HTR-8/SVneo (cell line): Measurements from ENCODE around the gene SESN1.
"Not testable (repeated sequence)": the region's sequence is repeated elsewhere in the genome, so short reads cannot be mapped to it uniquely, and the experiment has no call there.

ENCODE experiments used
- DNase-seq: peaks from one replicate; pipeline ENCODE4 v3.0.0; 2011; ENCODE audit warnings: low spot score, mixed read lengths; ENCODE audit not compliant: insufficient read length
- FAIRE-seq: peaks from 2 replicates; lab custom pipeline; 2011; peaks lifted over from hg19 to GRCh38; lab: Jason Lieb, UNC

Gene SESN1

DNA sequence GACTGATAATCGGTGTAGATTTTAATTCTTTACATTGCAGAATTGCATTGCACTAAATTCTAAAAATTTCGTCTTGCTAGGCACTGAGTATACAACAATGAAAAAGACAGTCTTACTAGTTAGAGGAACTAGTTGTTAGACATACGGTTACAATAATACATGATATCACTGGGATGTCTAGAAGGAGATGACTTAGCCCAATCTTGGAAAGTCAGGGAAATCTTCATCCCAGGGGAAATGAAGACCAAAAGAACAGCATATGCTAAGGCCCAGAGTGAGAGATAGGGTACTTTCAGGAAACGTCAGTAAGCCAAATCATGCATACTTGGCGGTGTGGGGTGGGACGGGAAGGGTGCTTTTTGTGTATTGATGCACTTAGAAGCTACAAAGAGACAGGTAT is 1.6 kb upstream of the SESN1 start:
- FAIRE-seq: no peak
- DNase-seq: no peak

DNA sequence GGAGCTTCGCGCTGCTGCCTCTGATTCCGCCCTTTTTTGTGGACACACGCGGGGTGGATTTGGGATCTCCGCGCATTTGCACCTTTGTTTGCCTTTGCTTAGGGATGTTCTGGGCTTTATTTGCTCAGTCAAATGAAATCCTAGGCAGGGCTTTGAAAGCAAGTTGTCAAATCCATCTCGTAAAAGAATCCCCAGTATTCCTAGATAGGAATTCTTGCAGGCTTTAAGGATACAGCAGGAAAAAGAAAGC is 1.1 kb upstream of the SESN1 start:
- FAIRE-seq (no peak), DNase-seq (no peak)

DNA sequence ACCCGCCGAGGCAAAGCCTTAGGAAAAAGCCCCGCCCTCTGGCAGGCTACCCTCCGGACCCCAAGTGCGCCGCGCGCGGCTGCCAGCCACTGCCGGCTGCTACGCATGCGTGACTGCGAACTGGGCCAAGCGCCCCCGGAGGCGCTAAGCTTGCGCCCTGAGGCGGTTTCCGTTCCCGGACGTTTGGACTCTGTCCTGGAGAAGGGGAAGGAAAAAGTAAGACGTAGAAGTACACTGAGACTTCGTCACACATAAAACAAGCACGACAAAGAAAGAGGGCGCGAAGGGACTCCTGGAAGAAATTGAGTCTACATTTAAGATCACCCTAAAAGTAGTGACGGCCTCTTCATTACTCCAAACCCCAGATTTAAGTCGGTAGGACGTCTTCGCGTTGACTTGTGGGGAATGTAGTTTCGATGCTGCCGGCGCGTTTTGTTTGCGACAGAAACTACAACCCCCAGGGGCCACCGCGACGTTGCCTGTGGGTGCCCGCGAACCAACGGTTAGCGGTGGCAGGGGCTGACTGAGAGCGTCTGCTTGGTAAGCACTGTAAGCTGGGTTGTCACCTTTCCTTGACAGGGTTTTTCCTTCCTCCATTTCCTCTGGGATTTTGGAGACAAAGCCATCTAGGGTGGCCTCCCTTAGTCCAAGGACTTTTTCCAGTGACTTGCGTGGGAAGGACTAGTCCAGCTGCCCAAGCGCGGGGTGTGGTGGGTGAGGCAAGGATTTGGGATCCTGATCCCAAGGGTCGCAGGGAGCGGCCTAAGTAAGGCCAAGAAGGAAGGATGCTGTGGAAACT is 589 bp upstream of the SESN1 start, which contains the start of gene CEP57L1:
Gene CEP57L1, plus strand, starts transcription at position 472 of the 799 bp plus-strand sequence. CDS start 49,715 bp downstream, outside the sequence.
- DNase-seq (peak; percentile 92), FAIRE-seq (peak; percentile 72)

DNA sequence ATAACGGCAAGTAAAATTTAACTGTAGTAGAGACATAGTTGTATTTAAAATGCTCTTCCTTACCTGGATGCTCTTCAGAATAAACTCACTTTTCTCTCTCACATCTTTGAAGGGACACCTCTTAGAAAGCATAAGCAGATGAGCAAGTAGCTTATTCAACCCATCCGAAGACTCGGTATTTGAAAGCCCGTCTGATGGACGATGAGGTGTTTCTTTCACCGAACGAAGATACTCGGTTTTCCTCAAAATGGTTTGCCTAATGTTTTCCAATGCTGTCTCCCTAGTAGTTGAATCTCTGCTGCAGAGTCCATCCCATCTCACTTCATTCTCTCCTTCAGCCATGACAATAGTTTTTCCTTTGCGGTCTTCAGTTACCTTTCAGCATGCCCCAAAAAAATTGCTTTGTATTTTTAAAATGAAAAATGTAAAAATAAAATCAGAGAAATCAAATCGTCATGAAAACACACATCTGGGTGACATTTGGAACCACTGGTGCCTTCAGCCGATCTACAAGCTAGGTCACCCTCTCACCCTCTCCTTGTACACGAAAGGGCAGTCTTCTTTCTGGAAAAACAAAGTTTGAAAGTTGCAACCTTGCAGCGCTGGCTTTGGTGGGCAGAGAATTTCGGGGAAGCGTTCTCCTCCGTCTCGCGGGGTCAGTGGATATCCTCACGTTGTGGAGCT is 772 bp downstream of the SESN1 start:
- DNase-seq (peak; percentile 4), FAIRE-seq (no peak)

DNA sequence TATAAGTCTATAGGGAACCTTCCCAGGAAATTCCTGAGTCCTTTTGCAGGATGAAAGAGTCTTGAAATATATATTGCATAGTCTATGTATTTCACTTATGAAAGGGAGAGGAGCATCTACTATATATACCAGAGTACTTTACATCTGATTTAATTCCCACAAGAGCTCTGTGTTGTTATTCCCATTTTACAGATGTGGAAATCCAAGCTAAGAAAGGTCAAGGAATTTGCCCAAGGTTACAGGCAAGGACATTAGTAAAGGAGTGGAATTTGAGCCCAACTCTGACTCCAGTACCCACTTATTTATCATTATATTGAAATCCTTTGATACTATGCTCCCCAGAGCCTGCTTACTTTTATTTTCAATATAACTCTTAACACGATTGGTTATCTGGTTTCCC is 2.6 kb downstream of the SESN1 start:
- FAIRE-seq (no peak), DNase-seq (no peak)

DNA sequence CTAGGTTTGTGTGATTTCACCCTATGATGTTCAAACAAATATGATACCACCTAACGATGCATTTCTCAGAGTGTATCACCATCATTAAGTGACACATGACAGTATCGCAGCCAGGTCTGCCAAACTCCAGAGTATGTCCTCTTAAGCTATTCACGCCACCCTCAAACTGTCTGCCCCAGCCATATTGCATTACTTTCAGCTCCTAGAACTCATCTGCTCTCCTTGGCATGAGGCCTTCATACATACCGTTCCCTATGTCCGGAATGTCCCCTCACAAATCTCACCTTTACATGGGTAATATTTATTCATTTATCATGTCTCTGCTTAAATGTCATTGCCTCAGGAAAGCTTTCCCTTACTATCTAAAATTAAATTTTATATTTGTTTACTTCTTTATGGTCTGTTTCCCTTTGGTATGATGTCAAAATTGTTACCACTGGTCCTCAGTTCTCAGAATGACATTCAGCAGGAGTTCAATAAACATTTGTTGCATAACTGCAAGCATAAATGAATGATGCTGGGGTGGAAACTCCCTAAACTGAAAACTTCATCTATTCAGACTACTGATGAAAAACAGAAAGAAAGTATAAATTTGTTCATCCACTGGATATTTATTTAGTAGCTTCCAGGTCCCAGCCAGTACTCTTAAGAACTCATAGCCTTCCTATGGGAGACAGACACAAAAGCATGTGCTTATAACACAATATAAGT is 3.2 kb downstream of the SESN1 start:
- no peak for DNase-seq
- no peak for FAIRE-seq

DNA sequence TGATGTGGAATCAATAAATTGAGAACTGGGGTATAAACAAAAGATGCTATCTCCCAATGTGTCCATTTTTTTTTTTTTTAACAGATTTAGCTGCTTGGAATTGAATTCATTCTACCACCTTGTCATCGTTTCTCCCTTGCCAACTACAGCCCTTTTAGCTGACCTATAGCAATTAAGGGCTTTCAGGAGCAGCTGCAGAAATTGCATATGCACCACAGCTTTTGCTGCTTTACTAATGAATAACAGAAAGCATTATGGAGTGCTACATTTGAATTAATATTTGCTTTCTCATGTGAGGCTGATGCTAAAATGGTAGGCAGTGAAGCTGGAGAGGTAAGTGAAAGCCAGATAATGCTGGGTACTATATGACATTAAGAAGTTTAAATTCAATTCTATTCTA is 5.7 kb downstream of the SESN1 start:
- FAIRE-seq: no peak
- no peak for DNase-seq

DNA sequence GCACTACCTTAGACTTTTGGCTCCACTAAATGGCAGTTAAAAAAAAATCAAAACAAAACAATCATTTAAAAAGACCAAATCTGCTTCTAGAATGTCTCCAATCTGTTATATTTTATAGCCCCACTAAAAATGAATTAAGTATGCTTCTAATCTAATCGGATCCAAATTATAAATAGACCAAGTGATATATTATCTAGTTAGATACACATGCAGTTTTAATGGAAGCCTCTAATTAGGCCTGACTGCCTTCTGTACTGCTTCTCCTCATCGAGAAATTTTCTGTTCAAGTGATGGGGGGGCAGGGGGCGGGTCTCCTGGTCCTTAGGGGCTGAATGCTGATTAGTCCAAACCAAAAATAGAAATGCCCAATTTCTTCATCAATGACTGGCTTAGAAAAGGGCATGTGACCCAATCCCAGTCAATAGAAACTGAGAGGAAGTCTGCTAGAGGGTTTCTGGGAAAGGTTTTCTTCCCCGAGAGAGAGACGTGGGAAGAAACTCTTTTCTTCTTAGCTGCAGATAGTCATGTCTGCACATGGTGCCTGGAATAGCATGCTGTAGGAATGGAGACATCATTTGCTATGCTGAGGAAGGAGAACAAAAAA is 6.9 kb downstream of the SESN1 start:
- DNase-seq (no peak), FAIRE-seq (no peak)

DNA sequence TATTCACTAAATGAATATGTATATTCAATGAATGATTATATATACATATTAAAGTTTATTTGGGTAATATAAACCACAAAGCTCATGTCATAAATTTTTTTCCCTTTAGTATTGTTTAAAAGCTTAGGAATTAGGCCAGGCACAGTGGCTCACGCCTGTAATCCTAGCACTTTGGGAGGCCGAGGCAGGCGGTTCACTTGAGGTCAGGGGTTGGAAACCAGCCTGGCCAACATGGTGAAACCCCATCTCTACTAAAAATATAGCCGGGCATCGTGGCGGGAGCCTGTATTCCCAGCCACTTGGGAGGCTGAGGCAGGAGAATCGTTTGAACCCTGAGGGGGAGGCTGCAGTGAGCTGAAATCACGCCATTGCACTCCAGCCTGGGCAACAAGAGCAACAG is 10.5 kb downstream of the SESN1 start:
- DNase-seq, FAIRE-seq: not testable (repeated sequence)

DNA sequence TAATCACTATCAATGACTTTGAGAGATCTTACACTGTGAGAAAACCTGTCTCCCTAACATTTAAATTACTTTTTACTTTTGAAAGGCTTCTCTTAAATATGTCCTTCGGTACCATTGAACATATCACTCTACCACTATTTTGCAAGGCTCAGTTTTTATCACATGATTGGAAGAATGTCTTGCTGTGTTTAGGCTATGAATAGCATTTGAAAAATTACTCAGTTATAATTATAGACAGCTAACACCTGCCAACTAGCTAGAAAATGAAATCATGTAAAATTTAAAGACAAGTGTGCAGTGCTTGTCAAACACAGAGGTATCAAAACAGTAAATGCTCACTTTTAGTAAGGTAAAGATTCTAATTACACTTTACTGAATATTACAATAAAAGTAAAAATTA is 11.0 kb downstream of the SESN1 start:
- no peak for FAIRE-seq

DNA sequence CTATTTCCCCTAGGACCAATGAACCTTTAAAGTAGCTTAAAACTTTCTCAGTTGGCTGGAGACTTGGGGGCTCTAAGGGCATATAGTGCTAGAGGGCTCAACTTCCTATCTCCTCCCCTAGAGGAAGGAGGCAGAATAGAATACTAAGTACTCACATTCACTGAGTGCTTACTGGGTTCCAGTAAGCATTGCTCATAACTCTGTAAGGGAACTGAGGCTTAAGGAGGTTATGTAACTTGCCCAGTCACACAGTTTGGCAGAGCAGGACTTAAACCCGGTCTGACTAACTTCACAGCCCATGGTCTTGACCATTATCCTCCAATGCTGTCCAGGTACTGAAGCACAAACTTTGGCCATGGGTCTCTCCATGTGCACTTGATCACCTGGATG is 12.5 kb downstream of the SESN1 start:
- DNase-seq: no peak
- FAIRE-seq: no peak

More for the DNA sequence above, 11.0 kb downstream of the SESN1 start:
- no peak for DNase-seq

DNA sequence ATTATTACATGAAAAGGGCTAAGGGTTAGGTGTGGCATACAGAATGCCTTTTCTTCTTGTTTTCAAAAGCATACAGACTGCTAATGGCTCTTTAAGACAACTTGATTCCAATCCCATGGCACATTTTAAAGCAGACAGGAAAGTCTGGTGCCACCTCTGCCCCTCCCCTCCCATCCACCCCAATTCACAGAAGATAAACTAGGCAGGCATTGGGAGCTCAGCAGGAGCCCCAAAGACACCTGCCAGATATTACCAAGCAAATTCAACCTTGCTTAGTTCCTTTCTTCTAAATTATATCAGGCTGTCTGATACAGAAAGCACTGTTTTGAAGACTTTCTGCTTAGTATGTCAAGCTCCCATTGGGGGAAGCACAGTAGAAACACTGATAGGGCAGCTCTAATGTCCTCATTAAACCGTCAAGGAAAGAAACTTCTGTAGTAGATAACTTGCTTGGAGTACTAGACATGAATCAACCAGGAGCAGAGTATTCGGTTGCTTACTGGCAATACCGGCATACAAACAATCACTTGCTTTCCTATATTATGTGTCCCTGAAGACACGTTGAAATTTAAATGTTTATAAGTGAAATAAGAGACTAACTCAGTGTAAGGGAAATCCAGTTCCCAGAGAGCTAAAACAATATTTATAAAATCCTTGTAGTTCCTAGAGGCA is 13.0 kb downstream of the SESN1 start:
- FAIRE-seq: no peak
- no peak for DNase-seq

DNA sequence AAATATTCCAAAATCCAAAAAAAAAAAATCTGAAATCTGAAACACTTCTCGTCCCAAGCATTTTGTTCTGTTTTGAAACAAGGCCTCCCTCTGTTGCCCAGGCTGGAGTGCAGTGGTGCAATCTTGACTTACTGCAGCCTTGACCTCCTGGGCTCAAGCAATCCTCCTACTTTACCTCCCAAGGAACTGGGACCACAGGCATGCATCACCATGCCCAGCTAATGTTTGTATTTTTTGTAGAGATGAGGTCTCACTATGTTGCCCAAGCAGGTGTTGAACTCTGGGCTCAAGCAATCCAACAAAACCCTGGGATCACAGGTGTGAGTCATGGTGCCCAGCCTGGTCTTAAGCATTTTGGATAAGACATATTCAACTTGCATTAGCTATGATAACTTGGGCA is 13.6 kb downstream of the SESN1 start:
- DNase-seq (no peak), FAIRE-seq (no peak)

DNA sequence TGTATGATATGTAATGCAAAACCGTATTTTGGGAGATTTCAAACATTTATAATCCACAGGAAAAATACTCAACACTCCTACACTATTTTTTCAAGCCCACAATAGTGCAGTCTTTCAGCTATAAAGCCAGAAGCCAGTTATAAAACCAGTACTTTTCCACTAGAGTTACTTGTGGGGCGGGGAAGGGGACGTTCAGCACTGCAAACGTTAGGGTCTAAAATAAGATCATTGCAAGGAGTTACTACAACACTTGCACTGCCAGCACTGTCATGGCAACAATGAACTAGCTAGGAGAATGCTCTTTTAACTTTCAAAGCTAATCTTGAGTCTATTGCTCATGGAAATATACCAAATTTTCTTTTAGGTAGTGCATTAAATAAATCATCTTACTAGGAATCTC is 14.7 kb downstream of the SESN1 start:
- DNase-seq (no peak), FAIRE-seq (no peak)

DNA sequence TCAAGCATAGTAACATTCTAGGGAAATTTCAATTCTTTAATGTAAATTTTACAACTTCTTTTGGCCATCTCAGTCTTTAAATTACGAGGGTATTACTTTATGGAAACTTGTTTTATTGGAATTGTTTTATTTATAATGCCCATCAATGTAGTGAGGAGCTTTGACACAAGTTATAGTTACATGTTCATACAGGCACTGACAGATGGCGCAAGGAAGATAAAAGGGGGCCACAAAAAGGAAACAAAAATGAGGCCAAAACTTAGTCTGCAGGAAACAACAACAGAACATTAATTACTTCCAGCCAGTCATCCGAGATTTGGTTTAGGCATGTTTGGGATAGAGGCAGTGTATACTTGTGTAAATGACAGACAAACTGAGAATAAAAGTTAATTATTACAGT is 18.3 kb downstream of the SESN1 start:
- DNase-seq: no peak
- no peak for FAIRE-seq

DNA sequence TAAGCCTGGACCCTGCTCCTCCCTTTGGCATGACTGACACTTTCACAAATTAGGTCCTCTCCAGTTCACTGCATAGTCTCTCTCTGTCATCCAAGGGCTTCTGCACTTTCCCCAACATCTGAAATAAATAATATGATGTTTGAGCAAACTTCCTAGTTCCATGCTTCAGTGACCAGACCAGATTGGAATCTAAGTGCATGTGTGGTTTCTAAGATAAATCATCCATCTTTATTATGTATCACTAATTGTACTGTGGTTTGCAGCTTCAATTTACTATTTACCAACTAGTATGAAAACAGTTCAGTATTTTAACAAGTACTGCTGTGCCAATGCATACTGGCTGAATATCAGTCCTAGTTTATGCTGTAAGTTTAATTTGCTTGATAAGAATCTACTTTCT is 18.7 kb downstream of the SESN1 start:
- no peak for FAIRE-seq
- DNase-seq: no peak

DNA sequence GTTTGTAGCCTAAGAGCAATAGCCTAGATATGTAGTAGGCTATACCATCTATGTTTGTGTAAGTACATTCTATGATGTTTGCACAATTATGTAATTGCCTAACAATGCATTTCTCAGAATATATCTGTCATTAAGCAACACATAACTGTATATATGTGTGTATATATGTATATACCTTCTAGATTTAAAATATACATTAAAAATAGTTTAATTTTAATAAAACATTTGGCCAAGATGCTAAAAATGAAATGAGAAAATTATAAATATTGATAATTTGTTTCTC is 20.6 kb downstream of the SESN1 start:
- DNase-seq: no peak
- FAIRE-seq: no peak

DNA sequence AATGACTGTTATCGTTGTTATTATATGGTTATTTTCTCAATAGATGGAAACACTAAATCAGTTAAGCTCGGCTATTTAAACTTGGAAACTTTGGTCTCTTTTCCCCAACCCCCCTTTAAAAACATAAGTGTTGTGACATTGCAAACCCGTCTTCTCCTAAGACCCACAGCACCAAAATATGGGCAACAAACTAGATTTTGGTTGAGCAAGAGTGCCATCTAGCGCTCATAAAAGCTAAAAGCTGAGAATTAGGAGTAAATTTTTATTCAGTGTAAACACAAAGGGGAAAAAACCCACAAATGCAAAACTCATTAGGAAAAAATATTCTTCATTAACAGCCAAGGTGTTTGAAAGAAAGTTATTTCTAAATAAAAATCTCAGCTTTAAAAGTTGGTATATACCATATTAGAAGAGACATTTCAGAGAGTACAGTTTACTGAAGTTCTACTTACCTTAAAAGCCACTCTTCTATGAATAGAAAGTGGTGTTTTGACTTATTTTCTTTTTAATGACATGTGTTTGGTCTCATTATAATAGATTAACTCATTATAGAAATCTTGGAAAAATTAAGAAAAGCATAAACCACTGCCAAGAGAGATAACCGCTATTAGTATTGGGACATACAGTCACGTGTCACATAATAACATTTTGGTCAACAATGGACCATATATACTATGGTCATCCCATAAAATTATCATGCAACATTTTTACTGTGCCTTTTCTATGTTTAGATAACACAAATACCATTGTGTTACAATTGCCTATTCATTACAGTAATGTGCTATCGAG is 21.1 kb downstream of the SESN1 start:
- peak; percentile 9 for FAIRE-seq
- peak; percentile 45 for DNase-seq

DNA sequence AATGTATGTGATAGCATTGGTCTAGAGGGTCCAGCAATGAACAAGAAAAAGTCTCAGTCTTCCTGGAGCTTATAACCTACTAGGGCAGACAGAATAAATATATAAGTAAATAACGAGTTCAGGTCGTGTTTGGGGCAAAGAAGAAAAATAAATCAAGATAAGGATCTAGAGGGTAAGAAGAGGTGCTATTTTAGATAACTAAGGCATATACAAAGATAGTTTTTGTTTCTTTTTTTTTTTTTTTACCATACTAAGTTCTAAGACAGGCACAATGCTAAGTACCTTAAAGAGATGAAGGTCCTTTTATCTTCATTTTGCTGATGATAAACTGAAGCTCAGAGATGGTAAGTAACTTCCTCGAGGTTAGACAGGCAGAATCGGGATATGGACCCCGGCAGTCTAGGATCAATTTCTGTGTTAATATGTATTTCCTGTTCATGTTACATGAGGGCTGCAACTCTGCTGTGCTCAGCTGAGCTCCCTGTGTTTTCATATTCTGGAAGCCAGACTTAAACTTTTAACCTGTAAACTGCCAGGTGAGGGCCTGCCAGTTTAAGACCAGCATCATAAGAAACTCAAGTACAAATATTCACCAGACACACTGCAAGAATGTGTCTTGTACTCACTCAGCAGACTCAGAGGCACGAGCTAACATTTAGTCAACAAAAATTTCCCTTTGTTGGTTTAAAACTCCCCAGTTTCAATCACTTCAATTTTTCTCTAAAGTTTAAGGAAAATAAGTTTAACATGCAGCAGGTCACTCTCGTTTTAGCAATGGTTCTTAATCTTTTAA is 23.3 kb downstream of the SESN1 start:
- DNase-seq (no peak), FAIRE-seq (no peak)
